ENCODE measurements around the gene RLN3. TPM values are rescaled to one million over a fixed set of nuclear protein-coding genes. Genes with fewer than 3 reads are reported as not detected.
A peak's percentile ranks its signal among the peaks of the same experiment; 100 is the strongest.

Gene RLN3
- polyA plus RNA-seq, 1 donor (not counting 4 experiments of a cell fraction or from before 2014, with no cell fraction given) = not detected

GRCh38 chr19:14002571-14003250 is 25.2 kb upstream of the RLN3 start:
- no peak overlapping the region for H3K9ac ChIP-seq (ENCODE audit: control insufficient read depth, extremely low read depth, insufficient read depth, low read length)
- peaks cover 0 to 2% of the 10 kb centered on the region in 2 experiments for H3K36me3 ChIP-seq (ENCODE audit: control insufficient read depth in 2 of 2, extremely low read depth in 1 of 2, insufficient read depth in 2 of 2, low read length in 2 of 2)
- no peaks in the 10 kb centered on the region for H4K20me1 ChIP-seq (ENCODE audit: control insufficient read depth, extremely low read depth, insufficient read depth, low read length)
- no peaks in the 10 kb centered on the region for H3K9me1 ChIP-seq (ENCODE audit: control insufficient read depth, extremely low read depth, insufficient read depth, low read length)
- H3K27ac ChIP-seq (ENCODE audit: control insufficient read depth, insufficient read depth, low read length) = no peak overlapping the region
- H3K79me2 ChIP-seq (ENCODE audit: control insufficient read depth, insufficient read depth, low read length) = peaks cover 10% of the 10 kb centered on the region
- H2AFZ ChIP-seq (ENCODE audit: control insufficient read depth, low read length) = no peak overlapping the region
- H3K4me3 ChIP-seq (ENCODE audit: control insufficient read depth in 2 of 3, extremely low read depth in 1 of 3, insufficient read depth in 2 of 3, low read depth in 1 of 3, low read length in 3 of 3) = no peak overlapping the region
- no peak for DNase-seq (ENCODE audit: low read depth, low spot score)
- H3K4me1 ChIP-seq (ENCODE audit: control insufficient read depth, extremely low read depth, insufficient read depth, low read length) = peaks cover 28% of the 10 kb centered on the region
- peak overlapping the region; percentile 3 for H3K4me2 ChIP-seq (ENCODE audit: control insufficient read depth, extremely low read depth, insufficient read depth, low read depth, low read length)
- dilution Hi-C loops (cut with MboI; ENCODE audit: extremely low pct_ligation_motif_present, low sequenced_read_pairs) = no loop called here
- no peak for FAIRE-seq
- no peaks in the 10 kb centered on the region for H3K9me3 ChIP-seq (ENCODE audit: control insufficient read depth, low read depth, low read length)
- TF ChIP-seq CTCF (optimal IDR thresholded peaks at IDR 0.05 in 1 of 3, IDR thresholded peaks at IDR 0.05 in 1 of 3, conservative IDR thresholded peaks at IDR 0.05 in 1 of 3; ENCODE audit: extremely low read depth in 1 of 3, insufficient read depth in 2 of 3, low read length in 3 of 3) (no peak), EZH2 (IDR thresholded peaks at IDR 0.05; ENCODE audit: low read length) (no peak)
- H3K27me3 ChIP-seq (ENCODE audit: control insufficient read depth, extremely low read depth, insufficient read depth, low read length) = no peaks in the 10 kb centered on the region

- Histone ChIP-seq H3K27ac (ENCODE audit: control insufficient read depth, insufficient read depth, low read length) (peak overlapping the region; percentile 22), H3K9me1 (ENCODE audit: control insufficient read depth, extremely low read depth, insufficient read depth, low read length) (no peaks in the 10 kb centered on the region), H2AFZ (ENCODE audit: control insufficient read depth, low read length) (peak overlapping the region; percentile 4), H3K36me3 (ENCODE audit: control insufficient read depth in 2 of 2, extremely low read depth in 1 of 2, insufficient read depth in 2 of 2, low read length in 2 of 2) (peaks cover 0 to 2% of the 10 kb centered on the region in 2 experiments), H3K79me2 (ENCODE audit: control insufficient read depth, insufficient read depth, low read length) (peaks cover 10% of the 10 kb centered on the region), H3K27me3 (ENCODE audit: control insufficient read depth, extremely low read depth, insufficient read depth, low read length) (no peaks in the 10 kb centered on the region), H3K9ac (ENCODE audit: control insufficient read depth, extremely low read depth, insufficient read depth, low read length) (no peak overlapping the region), H3K4me1 (ENCODE audit: control insufficient read depth, extremely low read depth, insufficient read depth, low read length) (peaks cover 28% of the 10 kb centered on the region), H3K4me3 (ENCODE audit: control insufficient read depth in 2 of 3, extremely low read depth in 1 of 3, insufficient read depth in 2 of 3, low read depth in 1 of 3, low read length in 3 of 3) (no peak overlapping the region), H4K20me1 (ENCODE audit: control insufficient read depth, extremely low read depth, insufficient read depth, low read length) (no peaks in the 10 kb centered on the region), H3K9me3 (ENCODE audit: control insufficient read depth, low read depth, low read length) (no peaks in the 10 kb centered on the region), H3K4me2 (ENCODE audit: control insufficient read depth, extremely low read depth, insufficient read depth, low read depth, low read length) (peak overlapping the region; percentile 25)
- FAIRE-seq (no peak), DNase-seq (ENCODE audit: low read depth, low spot score) (no peak)
- no peak for TF ChIP-seq EZH2 (IDR thresholded peaks at IDR 0.05; ENCODE audit: low read length)
- no peak for TF ChIP-seq CTCF (optimal IDR thresholded peaks at IDR 0.05 in 1 of 3, IDR thresholded peaks at IDR 0.05 in 1 of 3, conservative IDR thresholded peaks at IDR 0.05 in 1 of 3; ENCODE audit: extremely low read depth in 1 of 3, insufficient read depth in 2 of 3, low read length in 3 of 3)
- dilution Hi-C loops (cut with MboI; ENCODE audit: extremely low pct_ligation_motif_present, low sequenced_read_pairs) = no loop called here
These were observed 24.5 kb upstream of the RLN3 start for GRCh38 chr19:14003251-14004055.

All from keratinocyte (primary cell).